MCF 10A (cell line): ENCODE measurements around the gene CC2D1A. TPM values are rescaled to one million over a fixed set of nuclear protein-coding genes. Genes with fewer than 3 reads are reported as not detected.

ENCODE experiments used
- BruUV-seq: library from RNA; stranded (reverse); fragments of 400-500 nt; replicated peaks from 2 replicates; lab custom pipeline; 2021; lab: Mats Ljungman, UMichigan
- CTCF ChIA-PET: fragments of 300-600 bp; sonication (Branson Sonifier 250); formaldehyde crosslinking; extraction: SDS; loops from one replicate; lab custom pipeline; 2021; ENCODE audit warnings: antibody characterized with exemption, inconsistent platforms; lab: Yijun Ruan, JAX
- POLR2A ChIA-PET: fragments of 300-600, 350-650 bp; sonication (Branson Sonifier 250); formaldehyde crosslinking; extraction: SDS; loops from one replicate; lab custom pipeline; 2020; ENCODE audit warnings: antibody characterized with exemption, inconsistent platforms; lab: Yijun Ruan, JAX
- DNase-seq: peaks from one replicate; pipeline ENCODE4 v3.0.0-alpha.2; 2018; ENCODE audit not compliant: unreplicated experiment
- H3K27ac Mint-ChIP-seq: one replicate; pipeline ENCODE4 v1.8.0; 2022; ENCODE audit warnings: mild to moderate bottlenecking, low read depth, mixed read lengths; ENCODE audit not compliant: unreplicated experiment
- H3K27me3 Mint-ChIP-seq: one replicate; pipeline ENCODE4 v1.8.0; 2022; ENCODE audit warnings: mixed read lengths; ENCODE audit not compliant: insufficient read depth, unreplicated experiment
- H3K36me3 Mint-ChIP-seq: one replicate; pipeline ENCODE4 v1.8.0; 2022; ENCODE audit warnings: mild to moderate bottlenecking, moderate library complexity, mixed read lengths; ENCODE audit not compliant: insufficient read depth, unreplicated experiment
- H3K4me1 Mint-ChIP-seq: one replicate; pipeline ENCODE4 v1.8.0; 2022; ENCODE audit warnings: mixed read lengths; ENCODE audit not compliant: insufficient read depth, unreplicated experiment
- H3K4me3 Mint-ChIP-seq: one replicate; pipeline ENCODE4 v1.8.0; 2022; ENCODE audit warnings: mild to moderate bottlenecking, moderate library complexity, mixed read lengths; ENCODE audit not compliant: unreplicated experiment
- H3K9me3 Mint-ChIP-seq: one replicate; pipeline ENCODE4 v1.8.0; 2022; ENCODE audit warnings: mixed read lengths; ENCODE audit not compliant: unreplicated experiment
- CTCF ChIP-seq: fragments of 200-600 bp; IDR thresholded peaks from one replicate; pipeline ENCODE4 v1.8.0; 2022; ENCODE audit warnings: antibody characterized with exemption, mild to moderate bottlenecking; ENCODE audit not compliant: unreplicated experiment
- intact Hi-C: fragments of 100-400 bp; cut with micrococcal nuclease; formaldehyde crosslinking; loops from 2 replicates; pipeline ENCODE4 v1.14.1; 2022
- total RNA-seq: library from RNA; stranded (reverse); gene quantifications from 2 replicates; pipeline ENCODE4 v1.2.3, GENCODE V29; 2022

CC2D1A gene
- total RNA-seq, 1 experiment from 2014 or later, result 36.7 TPM

GRCh38 chr19:13923194-13923987 lies 17.4 kb downstream of the CC2D1A start:
- no peak overlapping the region for H3K4me3 Mint-ChIP-seq
- no TSS peak for BruUV-seq
- ChIA-PET CTCF (no interaction called here), POLR2A (no interaction called here)
- TF ChIP-seq CTCF, result no peak
- no peak for DNase-seq
- H3K36me3 Mint-ChIP-seq, result peaks cover 66% of the 10 kb centered on the region
- H3K27me3 Mint-ChIP-seq, result no peaks in the 10 kb centered on the region
- H3K4me1 Mint-ChIP-seq, result no peaks in the 10 kb centered on the region
- no peaks in the 10 kb centered on the region for H3K9me3 Mint-ChIP-seq
- intact Hi-C loops, result no loop called here
- no peak overlapping the region for H3K27ac Mint-ChIP-seq

DNA sequence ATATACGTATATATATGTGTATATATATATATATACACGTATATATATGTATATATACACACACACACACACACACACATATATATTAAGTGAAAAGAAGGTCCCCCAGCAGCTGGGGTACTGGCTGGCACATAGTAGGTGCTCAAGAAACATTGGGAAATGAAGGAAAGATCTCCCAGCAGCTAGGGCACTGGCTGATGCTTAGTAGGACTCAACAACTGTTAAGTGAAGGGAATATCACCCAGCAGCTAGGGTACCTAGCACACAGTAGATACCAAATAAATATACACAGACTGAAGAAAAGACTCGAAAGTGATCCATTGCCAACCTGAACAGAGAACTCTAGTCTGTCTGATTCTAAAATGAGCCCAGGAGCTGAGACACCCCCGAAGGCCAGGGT lies 20.0 kb downstream of the CC2D1A start:
- Mint-ChIP-seq H3K4me3 (no peak overlapping the region), H3K27me3 (no peaks in the 10 kb centered on the region), H3K9me3 (no peaks in the 10 kb centered on the region), H3K4me1 (no peaks in the 10 kb centered on the region), H3K27ac (no peak overlapping the region), H3K36me3 (peaks cover 59% of the 10 kb centered on the region)
- no peak for TF ChIP-seq CTCF
- CTCF ChIA-PET, result interaction anchor here (0.6 kb wide), 1 partner anchor 97 kb away, joined by 3 read pairs; no protein-coding TSS in a partner anchor
- DNase-seq, result no peak
- no TSS peak for BruUV-seq
- intact Hi-C loops, result no loop called here
- POLR2A ChIA-PET, result interaction anchor here (0.7 to 0.9 kb wide), 2 partner anchors 17 to 1200 kb away, joined by 3 read pairs; a partner anchor contains a TSS

GRCh38 chr19:13926715-13927114 lies 20.7 kb downstream of the CC2D1A start:
- Mint-ChIP-seq H3K9me3 (no peaks in the 10 kb centered on the region), H3K4me3 (no peak overlapping the region), H3K36me3 (peaks cover 52% of the 10 kb centered on the region), H3K4me1 (no peaks in the 10 kb centered on the region), H3K27me3 (no peaks in the 10 kb centered on the region), H3K27ac (no peak overlapping the region)
- no peak for DNase-seq
- CTCF ChIA-PET, result no interaction called here
- no peak for TF ChIP-seq CTCF
- BruUV-seq, result no TSS peak
- POLR2A ChIA-PET, result no interaction called here
- intact Hi-C loops, result no loop called here

DNA sequence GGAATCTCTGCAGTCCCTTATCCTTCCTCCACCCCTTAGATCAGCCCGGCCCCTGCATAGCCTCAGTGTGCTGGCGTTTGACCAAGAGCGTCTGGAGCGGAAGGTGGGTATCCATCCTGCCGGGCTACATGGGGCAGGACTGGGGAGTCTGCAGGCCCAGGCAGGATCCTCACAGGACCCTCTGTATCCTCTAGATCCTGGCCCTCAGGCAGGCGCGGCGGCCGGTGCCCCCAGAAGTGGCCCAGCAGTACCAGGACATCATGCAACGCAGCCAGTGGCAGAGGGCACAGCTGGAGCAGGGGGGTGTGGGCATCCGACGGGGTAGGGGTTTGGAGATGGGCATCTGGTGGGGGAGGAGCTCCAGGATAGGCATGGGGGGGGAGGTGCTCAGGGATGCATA lies 23.3 kb downstream of the CC2D1A start:
- POLR2A ChIA-PET, result no interaction called here

More for the DNA sequence above, 23.3 kb downstream of the CC2D1A start:
- H3K9me3 Mint-ChIP-seq, result no peaks in the 10 kb centered on the region
- TF ChIP-seq CTCF, result no peak
- CTCF ChIA-PET, result interaction anchor here (1.1 kb wide), 1 partner anchor 93 kb away, joined by 4 read pairs; no protein-coding TSS in a partner anchor
- H3K36me3 Mint-ChIP-seq, result peaks cover 35% of the 10 kb centered on the region
- H3K27me3 Mint-ChIP-seq, result no peaks in the 10 kb centered on the region
- H3K27ac Mint-ChIP-seq, result no peak overlapping the region
- intact Hi-C loops, result no loop called here
- no peaks in the 10 kb centered on the region for H3K4me1 Mint-ChIP-seq
- H3K4me3 Mint-ChIP-seq, result no peak overlapping the region
- no TSS peak for BruUV-seq
- DNase-seq, result no peak
